ENCODE data around the gene MRPS2.
"Not testable (repeated sequence)": the region's sequence is repeated elsewhere in the genome, so short reads cannot be mapped to it uniquely, and the experiment has no call there.

- TF ChIP-seq CTCF (IDR thresholded peaks at IDR 0.05); ZFX (IDR thresholded peaks at IDR 0.05; ENCODE audit: borderline replicate concordance): not testable (repeated sequence)
Observed at GRCh38 chr9:135546792-135547617, 46.5 kb downstream of the MRPS2 start.
